Activated CD4-positive, alpha-beta T cell treated with anti-CD3 and anti-CD28 coated beads for 1 hour (primary cell): ENCODE data around the gene TMPRSS13.
"Not testable (repeated sequence)": the region's sequence is repeated elsewhere in the genome, so short reads cannot be mapped to it uniquely, and the experiment has no call there.

Source experiments
- DNase-seq: peaks from one replicate; pipeline ENCODE4 v3.0.0-alpha.2; 2020

The TMPRSS13 gene

DNA sequence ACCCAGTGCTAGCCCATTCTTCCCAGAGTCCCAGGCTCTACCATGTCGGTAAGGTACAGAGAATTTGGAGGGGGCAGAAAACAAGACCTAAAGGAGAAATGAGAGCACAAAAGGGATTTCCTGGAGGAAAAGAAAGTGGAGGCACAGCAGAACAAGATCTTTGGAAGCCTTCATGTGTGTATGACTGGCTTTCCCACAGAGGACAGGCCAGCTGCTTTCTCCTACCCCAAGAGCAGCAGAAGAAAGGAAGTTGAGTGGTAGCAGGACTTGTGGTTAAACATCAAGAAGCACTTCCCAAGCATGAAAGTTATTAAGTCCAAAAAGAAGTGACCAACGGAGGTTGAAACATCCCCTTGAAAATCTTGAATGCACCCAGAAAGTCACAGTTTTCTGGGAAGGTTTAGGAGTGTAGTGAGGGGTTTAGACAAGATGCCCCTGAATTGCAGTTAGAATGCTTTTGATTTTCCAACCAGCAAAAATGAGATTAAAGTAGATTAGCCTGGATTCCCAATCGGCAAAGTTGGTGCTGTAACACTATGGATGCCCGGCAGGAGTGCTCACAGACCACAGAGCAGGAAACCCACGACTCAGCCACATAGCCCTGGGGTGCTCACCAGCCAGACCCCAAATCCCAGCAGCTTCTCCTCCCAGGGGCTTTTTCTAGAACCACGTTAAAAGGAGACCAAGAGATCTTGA is 608 bp downstream of the TMPRSS13 start:
- DNase-seq: no peak

DNA sequence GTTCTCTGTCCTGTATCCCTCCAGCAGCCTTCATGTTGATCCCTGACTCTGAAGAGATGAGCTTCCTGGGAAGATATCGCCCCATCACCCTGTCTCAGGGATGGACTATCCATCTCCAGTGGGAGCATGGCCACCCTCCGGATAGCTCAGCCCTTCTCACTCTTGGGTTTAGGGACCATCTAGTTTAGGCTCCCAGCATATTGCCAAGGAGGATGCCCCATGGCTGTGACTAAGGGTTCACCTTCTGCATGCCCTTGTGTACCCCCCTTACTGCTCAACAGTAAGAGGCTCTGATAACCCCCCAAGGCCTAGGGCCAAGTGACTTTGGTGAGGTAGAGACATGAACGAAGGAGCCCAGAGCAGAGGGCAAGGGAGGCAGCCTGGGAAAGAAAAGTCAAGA is 1.3 kb downstream of the TMPRSS13 start:
- DNase-seq: no peak

DNA sequence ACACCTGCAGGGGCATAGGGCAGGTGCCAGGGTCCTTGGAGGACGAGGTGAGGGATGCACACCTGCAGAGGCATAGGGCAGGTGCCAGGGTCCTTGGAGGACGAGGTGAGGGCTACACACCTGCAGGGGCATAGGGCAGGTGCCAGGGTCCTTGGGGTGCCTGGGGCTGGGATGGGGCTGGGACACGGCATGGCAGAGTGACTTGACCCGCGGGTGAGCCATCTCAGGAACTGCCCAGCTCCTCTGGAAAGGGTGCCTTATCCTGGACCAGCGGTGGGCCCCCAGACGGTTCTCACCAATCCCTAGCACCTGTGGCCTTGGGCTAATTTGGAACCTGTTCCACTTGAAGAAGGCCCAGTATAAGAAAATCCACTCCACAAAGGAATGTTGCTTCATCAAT is 3.0 kb downstream of the TMPRSS13 start:
- not testable (repeated sequence) for DNase-seq

DNA sequence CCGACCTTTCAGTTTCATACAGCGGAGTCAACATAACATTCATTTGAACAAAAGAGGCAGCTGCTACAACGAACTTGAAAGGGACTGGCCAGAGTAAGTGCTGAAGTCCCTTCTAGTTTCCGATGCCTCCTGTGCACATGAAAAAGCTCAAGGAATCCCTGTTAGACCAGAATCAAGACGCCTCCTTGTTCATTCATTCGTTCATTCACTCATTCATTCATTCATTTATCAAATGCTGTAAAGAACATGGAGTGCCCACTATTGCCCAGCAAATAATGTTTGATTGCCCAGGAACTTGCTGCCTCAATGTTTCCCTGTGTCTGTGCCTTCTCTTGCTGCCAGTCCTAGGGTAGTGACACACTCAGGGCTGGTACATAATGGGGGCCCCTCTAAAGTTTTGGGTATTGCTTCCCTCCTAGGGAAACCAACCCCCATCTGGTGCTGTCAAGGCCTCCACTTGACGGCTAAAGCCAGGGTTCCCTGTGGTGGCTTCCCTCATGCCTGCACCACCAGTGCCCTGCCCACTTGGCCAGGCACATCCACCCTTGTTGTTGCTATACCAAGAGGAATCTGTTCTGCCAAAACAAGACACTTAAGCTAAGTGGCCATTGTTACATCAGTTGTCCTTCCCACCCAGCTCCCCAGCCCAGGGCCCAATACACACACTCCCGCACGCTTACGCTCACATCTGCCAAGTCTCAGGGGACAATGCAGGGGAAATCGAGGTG is 3.8 kb downstream of the TMPRSS13 start:
- no peak for DNase-seq

GRCh38 chr11:117924631-117925170 is 4.5 kb downstream of the TMPRSS13 start:
- no peak for DNase-seq

GRCh38 chr11:117923773-117924172 is 5.4 kb downstream of the TMPRSS13 start:
- DNase-seq: no peak

- no peak for DNase-seq
Measured at GRCh38 chr11:117923275-117923674, 5.9 kb downstream of the TMPRSS13 start.

- no peak for DNase-seq
Measured at GRCh38 chr11:117921893-117922292, 7.3 kb downstream of the TMPRSS13 start.

DNA sequence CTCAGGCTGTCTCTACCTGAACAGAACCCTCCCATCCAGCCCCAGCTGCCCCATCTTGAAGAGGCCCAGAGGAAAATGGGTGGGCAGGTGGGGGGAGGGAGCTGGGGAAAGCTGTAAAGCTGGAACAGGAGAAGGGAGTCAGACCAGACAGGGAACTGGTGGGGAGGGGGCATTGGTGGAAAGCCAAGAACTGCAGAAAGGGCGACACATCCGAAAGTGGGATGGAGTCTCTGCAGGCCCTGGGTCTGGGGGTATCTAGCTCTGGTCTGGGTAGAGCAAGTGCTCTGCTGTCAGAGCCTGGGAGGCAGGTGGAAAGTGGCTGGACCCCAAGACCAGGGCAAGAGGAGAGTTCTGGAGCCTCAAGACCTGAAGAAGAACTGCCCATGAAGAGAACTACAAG is 7.7 kb downstream of the TMPRSS13 start:
- no peak for DNase-seq

DNA sequence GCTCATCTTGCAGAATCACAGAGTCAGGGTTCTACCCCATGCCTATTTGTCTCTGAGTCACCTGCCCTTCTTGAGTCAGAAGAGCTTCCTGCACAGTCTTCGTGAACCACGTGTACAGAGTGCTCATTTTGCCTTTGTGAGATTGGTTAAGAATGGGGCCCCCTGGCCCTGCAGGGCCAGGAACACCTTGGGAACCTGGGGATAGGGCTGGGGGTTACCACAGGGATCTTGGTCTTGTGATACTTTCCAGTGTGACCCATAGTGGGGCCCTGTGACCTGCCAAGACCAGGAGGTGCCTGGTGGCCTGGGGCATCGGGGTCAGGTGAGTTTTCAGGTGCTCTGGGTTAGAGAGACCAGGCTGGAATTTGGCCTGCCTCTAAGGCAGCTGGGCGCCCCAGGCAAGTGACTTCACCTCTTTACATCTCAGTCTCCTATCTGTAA is 9.4 kb downstream of the TMPRSS13 start:
- DNase-seq: no peak

GRCh38 chr11:117919341-117919740 is 9.9 kb downstream of the TMPRSS13 start:
- no peak for DNase-seq

DNA sequence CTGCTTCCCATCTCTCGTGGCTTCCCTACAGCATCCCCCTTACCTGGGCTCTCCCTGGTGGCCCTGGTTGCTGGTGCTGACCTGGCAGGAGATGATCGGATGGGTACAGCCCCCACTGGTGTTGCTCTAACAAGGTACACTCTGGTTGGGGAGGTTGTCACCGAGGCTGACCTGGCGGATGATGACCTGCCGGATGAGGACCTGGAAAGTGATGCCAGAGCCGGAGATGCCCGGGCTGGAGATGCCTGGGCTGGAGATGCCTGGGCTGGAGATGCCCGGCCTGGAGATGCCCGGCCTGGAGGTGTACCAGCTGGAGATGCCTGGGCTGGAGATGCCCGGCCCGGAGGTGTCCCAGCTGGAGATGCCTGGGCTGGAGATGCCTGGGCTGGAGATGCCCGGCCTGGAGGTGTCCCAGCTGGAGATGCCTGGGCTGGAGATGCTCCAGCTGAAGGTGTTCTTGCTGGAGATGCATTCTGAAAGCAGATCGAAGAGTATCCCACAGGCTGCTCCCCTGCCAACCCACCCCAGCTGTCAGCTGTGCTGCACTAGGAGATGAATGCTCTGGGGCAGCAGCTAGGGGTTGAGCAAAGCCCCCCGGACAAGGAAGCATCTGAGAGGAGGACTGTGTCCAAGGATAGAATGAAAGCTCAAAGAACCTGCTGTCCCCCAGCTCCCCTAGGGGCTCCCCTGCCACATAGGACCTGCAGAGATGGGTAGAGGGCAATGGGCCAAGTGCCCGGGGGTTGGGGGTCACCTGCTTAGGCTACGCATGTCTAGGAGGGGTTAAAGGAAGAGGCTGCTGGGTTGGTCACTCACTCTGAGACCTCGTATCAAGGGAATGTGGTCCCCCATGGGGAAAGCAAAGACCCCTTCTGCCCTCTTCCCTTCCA is 10.6 kb downstream of the TMPRSS13 start:
- no peak for DNase-seq

- no peak for DNase-seq
Measured at GRCh38 chr11:117917591-117918151, 11.5 kb downstream of the TMPRSS13 start.

DNA sequence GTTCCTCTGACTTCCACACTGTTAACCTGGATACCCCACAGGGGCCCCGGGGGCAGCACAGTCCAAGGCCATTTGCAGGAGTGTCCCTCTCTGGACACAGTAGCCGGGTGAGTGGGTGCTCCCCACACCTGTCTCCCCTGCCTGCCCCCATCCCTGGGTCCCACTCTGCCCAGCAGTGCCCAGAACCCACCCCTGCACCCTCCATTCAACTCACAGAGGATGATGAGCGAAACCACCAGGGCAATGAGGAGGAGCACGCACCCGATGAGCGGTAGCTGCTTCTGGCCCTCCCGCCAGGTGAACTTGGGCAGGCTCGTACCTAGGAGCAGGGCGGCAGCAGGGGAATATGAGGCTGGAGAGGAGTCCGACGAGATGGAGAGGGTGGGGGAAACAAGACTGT is 12.2 kb downstream of the TMPRSS13 start:
- no peak for DNase-seq

- no peak for DNase-seq
Measured at GRCh38 chr11:117915672-117916235, 13.4 kb downstream of the TMPRSS13 start.

DNA sequence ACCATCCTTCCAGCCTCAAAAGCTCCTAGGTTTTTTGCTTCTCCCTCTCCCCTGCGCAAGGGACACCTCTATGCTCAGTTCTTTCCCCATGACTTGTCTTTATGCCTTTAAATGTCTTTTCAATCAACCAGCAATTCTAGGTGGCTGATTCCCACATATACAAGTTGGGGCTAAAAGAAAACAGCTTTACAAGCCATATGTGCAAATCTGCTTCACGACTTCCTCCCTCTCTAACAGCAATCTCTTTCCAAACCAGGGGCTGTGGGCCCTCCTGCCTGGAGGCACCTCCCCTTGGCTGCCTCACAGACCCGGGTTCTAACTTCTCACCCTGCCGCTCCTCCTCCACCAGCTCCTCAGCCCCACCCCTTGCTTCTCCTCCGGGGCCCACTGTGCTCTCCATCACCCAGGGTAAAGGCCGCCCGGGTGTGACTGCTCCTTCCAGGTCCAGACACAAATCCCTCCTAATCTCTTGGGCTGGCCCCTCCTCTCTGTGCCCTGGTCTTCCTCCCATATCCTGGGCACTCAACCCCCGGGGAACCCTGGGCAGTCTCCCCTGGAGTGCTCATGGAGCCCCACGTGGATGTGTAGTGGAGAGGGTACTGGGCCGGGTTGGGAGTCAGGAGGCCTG is 14.1 kb downstream of the TMPRSS13 start:
- DNase-seq: no peak

DNA sequence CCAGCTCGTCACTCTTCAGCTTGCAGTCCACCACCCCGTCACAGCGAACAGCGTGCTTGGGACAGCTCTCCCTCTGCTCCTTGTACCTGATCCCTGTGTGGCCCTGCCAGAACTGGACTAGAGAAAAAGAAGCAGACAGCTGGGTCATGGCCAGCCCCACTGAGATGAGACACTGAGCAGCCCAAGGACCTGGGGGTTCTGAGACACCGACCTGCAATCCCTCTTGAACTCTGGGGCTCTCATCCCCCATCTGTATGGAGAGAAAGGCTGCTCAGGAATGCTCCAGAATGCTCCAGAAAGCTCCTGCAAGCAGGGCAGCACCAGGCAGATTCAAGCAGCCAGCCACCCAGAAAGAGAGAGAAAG is 14.8 kb downstream of the TMPRSS13 start:
- no peak for DNase-seq

GRCh38 chr11:117913736-117914397 is 15.3 kb downstream of the TMPRSS13 start:
- DNase-seq: no peak

DNA sequence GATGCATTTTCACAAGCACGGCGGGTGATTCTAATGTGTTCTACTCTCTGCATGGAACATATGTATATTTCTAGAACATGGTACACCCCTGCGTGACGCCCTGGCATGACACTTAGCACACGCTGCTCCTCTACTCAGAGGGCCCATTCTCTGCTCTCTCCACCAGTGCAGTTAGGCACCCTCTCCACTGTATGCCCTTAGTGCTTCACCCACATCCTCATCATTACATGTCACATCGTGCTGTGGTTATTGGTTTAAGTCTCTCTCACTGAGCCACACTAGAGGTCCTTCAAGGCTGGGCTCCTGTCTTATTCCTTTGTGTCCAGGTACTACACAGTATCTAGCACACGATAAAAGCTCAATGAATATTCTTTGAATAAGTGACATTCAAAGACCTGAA is 16.7 kb downstream of the TMPRSS13 start:
- no peak for DNase-seq

DNA sequence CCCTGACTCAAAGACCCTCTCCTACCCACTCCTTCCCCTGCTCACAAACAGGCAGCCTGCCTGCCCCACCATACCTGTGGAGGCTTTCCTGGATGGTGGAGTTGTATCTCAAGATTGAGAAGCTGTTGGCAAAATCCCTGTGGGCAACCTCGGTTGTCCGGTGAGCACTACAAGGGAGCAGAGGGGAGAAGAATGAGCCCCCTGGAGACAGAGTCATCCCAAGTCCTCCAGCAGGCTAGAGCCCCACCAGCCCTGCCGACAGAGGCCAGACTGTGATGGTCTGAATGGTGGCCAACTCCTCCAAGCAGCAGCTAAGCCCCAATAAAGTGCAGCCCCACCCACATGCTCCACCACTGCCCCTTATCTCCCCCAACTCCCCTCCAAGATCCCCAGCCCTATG is 17.5 kb downstream of the TMPRSS13 start:
- no peak for DNase-seq

GRCh38 chr11:117910941-117911655 is 18.1 kb downstream of the TMPRSS13 start:
- DNase-seq: no peak
